Measurements from ENCODE around the gene GEMIN7.
A peak's percentile ranks its signal among the peaks of the same experiment; 100 is the strongest.

The GEMIN7 gene

DNA sequence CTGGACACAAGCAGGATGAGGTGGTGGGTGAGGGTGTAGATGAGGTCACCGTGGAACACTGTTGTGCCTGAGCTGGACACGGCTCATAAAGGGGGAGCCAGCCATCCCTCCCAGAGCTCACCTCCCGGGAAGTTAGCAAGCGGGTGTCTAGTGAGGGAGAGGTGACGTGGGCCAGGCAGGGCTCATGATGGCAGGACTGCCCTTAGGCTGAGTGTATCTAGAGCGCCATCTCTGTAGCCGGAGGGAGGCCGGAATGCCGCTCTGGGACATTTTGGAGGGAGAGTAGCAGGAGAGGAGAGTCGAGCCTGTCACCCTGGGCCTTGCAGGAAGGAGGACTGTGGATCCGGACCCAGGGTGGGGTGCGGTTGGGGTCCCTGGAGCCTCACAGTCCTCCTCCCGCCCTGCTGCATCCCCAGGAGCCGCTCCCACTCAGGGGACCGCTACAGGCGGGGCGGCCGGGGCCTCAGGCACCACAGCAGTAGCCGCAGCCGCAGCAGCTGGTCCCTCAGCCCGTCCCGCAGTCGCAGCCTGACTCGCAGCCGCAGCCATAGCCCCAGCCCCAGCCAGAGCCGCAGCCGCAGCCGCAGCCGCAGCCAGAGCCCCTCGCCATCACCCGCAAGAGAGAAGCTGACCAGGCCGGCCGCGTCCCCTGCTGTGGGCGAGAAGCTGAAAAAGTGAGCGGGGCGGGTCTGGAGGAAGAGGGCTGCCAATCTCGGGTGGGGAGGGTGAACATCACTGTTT, 12.0 kb upstream of the GEMIN7 start:
- Mint-ChIP-seq H3K36me3 (ENCODE audit: low read depth) (peaks cover 30% of the 10 kb centered on the region), H3K4me3 (no peak overlapping the region), H3K27me3 (ENCODE audit: low read depth, poor library complexity) (no peaks in the 10 kb centered on the region), H3K4me1 (no peaks in the 10 kb centered on the region), H3K27ac (peak overlapping the region; percentile 57), H3K9me3 (no peaks in the 10 kb centered on the region)
- no peak for DNase-seq
- TF ChIP-seq, protein P1, sequence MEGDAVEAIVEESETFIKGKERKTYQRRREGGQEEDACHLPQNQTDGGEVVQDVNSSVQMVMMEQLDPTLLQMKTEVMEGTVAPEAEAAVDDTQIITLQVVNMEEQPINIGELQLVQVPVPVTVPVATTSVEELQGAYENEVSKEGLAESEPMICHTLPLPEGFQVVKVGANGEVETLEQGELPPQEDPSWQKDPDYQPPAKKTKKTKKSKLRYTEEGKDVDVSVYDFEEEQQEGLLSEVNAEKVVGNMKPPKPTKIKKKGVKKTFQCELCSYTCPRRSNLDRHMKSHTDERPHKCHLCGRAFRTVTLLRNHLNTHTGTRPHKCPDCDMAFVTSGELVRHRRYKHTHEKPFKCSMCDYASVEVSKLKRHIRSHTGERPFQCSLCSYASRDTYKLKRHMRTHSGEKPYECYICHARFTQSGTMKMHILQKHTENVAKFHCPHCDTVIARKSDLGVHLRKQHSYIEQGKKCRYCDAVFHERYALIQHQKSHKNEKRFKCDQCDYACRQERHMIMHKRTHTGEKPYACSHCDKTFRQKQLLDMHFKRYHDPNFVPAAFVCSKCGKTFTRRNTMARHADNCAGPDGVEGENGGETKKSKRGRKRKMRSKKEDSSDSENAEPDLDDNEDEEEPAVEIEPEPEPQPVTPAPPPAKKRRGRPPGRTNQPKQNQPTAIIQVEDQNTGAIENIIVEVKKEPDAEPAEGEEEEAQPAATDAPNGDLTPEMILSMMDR (IDR thresholded peaks at IDR 0.05): no peak

DNA sequence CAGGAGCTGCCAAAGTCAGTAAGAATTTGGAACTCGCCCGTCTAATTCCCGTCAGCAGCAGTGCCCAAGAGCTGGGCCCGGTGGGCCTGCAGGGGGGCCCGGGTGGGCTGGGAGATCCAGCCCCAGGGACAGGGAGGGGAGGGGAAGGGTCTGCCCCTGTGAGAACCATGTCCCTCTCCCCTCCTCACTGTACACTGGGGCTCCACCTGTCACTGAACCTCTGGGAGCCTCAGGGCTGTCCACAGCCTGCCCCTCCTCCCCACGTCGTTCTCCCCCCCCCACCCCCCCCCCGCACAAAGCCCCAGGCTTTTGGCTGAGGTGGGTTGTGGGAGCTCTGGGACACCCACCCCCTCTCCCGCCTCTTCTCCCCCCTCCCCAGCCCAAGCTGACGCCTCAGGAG, 11.0 kb upstream of the GEMIN7 start:
- no peaks in the 10 kb centered on the region for H3K27me3 Mint-ChIP-seq (ENCODE audit: low read depth, poor library complexity)
- TF ChIP-seq, protein P1 (IDR thresholded peaks at IDR 0.05): no peak
- no peak for DNase-seq
- H3K4me1 Mint-ChIP-seq: no peaks in the 10 kb centered on the region
- H3K36me3 Mint-ChIP-seq (ENCODE audit: low read depth): peaks cover 23% of the 10 kb centered on the region
- H3K27ac Mint-ChIP-seq: no peak overlapping the region
- no peak overlapping the region for H3K4me3 Mint-ChIP-seq
- no peaks in the 10 kb centered on the region for H3K9me3 Mint-ChIP-seq

DNA sequence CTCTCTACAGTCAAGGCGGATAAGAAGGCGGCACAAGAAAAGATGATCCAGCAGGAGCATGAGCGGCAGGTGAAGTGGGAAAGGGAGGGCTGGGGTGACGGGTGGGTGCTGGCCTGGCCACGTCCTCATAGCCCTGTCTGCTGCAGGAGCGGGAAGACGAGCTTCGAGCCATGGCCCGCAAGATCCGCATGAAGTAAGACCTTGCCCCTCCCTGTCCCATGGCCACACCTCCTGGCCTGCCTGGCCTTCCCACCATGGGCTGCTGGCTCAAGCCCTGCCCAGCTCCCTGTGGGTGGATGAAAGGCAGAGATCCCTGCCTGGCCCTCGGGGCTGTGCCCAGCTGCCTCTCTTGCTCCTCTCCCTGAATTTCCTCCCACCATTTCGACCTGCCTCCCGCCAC, 10.0 kb upstream of the GEMIN7 start:
- no peak for DNase-seq
- Mint-ChIP-seq H3K27ac (peak overlapping the region; percentile 42), H3K36me3 (ENCODE audit: low read depth) (peaks cover 21% of the 10 kb centered on the region), H3K4me1 (no peaks in the 10 kb centered on the region), H3K9me3 (no peaks in the 10 kb centered on the region), H3K4me3 (no peak overlapping the region), H3K27me3 (ENCODE audit: low read depth, poor library complexity) (no peaks in the 10 kb centered on the region)
- TF ChIP-seq, protein P1 (IDR thresholded peaks at IDR 0.05): no peak

DNA sequence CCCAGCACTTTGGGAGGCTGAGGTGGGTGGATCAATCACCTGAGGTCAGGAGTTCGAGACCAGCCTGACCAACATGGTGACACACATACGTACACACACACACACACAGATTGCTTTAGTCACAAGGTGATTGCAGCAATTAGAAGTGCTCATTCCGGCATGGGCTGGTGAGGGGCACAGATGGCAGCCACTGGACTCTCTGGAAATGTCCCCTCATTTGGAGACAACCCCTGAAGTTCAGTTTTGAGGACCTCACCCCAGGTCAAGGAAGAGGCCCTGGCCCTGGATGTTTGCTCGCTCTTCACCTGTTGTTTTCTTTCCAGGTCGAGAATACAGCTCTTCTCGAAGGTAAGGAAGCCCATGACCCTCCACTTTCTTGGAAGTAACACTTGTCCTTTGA, 8.8 kb upstream of the GEMIN7 start:
- peaks cover 7% of the 10 kb centered on the region for H3K4me1 Mint-ChIP-seq
- H3K27ac Mint-ChIP-seq: no peak overlapping the region
- H3K36me3 Mint-ChIP-seq (ENCODE audit: low read depth): peaks cover 16% of the 10 kb centered on the region
- H3K9me3 Mint-ChIP-seq: no peaks in the 10 kb centered on the region
- TF ChIP-seq, protein P1 (IDR thresholded peaks at IDR 0.05): no peak
- H3K27me3 Mint-ChIP-seq (ENCODE audit: low read depth, poor library complexity): peaks cover 11% of the 10 kb centered on the region
- H3K4me3 Mint-ChIP-seq: no peak overlapping the region
- DNase-seq: no peak

DNA sequence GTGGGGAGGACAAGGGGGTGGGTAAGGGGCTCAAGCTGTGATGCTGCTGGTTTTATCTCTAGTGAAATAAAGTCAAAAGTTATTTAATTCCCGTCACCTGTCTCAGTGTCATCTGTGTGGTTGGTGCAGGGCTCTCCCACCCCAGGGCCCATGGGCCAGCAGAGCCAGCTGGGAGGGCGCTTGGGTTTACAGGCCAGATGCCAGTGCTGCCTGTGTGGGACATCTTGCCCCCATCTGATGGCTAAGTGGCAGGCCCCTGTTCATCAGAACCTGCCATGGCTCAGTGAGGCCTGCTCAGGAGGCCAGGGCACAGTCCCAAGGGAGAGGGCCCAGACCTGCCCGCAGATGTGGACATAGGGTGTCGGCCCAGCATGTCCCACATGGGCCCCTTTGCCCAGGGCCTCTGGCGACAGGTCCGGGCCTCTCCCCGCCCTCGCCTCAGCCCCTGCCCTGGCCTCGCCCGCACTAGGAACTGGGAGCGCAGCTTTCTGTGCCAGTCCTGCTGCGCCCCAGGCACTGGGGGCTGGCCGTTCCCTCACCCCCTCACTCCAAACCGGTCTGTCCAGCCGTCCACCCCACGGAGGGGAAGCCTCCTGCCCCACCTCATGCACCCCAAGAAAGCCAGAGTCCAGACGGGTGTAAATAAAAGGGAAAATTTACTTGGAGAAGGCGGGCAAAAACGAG, 8.1 kb upstream of the GEMIN7 start:
- TF ChIP-seq, protein P1 (IDR thresholded peaks at IDR 0.05): no peak
- H3K4me1 Mint-ChIP-seq: peaks cover 7% of the 10 kb centered on the region
- H3K27ac Mint-ChIP-seq: no peak overlapping the region
- H3K27me3 Mint-ChIP-seq (ENCODE audit: low read depth, poor library complexity): peaks cover 19% of the 10 kb centered on the region
- no peak overlapping the region for H3K4me3 Mint-ChIP-seq
- no peak for DNase-seq
- no peaks in the 10 kb centered on the region for H3K9me3 Mint-ChIP-seq
- H3K36me3 Mint-ChIP-seq (ENCODE audit: low read depth): peaks cover 16% of the 10 kb centered on the region

Data from nephron progenitor cell (in vitro differentiated cells).